Keratinocyte (primary cell): Measurements from ENCODE around the gene ADGRG4. TPM values are rescaled to one million over a fixed set of nuclear protein-coding genes. Genes with fewer than 3 reads are reported as not detected.

Experiments
- DNase-seq: peaks from one replicate; pipeline ENCODE4 v3.0.0-alpha.2; 2011; ENCODE audit warnings: low read depth, missing footprints, low spot score
- FAIRE-seq: peaks from 2 replicates; lab custom pipeline; 2011; peaks lifted over from hg19 to GRCh38; lab: Jason Lieb, UNC
- H2AFZ ChIP-seq: 2 replicates; pipeline ENCODE4 v1.6.0; 2012; ENCODE audit warnings: low read length, control low read depth, inconsistent platforms; ENCODE audit not compliant: control insufficient read depth
- H3K27ac ChIP-seq: 2 replicates; pipeline ENCODE4 v1.5.1; 2011; ENCODE audit warnings: low read length; ENCODE audit not compliant: control insufficient read depth, insufficient read depth
- H3K27me3 ChIP-seq: 3 replicates; pipeline ENCODE4 v1.6.0; 2011; ENCODE audit warnings: low read length; ENCODE audit not compliant: control insufficient read depth, insufficient read depth; ENCODE audit errors: extremely low read depth
- H3K36me3 ChIP-seq, 2 experiments: 2 replicates in 1 of 2; 3 replicates in 1 of 2; pipeline ENCODE4 v1.5.1; 2011; ENCODE audit warnings: low read length in 2 of 2, mild to moderate bottlenecking in 1 of 2; ENCODE audit not compliant: control insufficient read depth in 2 of 2, insufficient read depth in 2 of 2; ENCODE audit errors: extremely low read depth in 1 of 2
- H3K4me1 ChIP-seq: 3 replicates; pipeline ENCODE4 v1.5.1; 2011; ENCODE audit warnings: low read length; ENCODE audit not compliant: control insufficient read depth, insufficient read depth; ENCODE audit errors: extremely low read depth
- H3K4me2 ChIP-seq: 3 replicates; pipeline ENCODE4 v1.6.0; 2011; ENCODE audit warnings: low read depth, low read length; ENCODE audit not compliant: control insufficient read depth, insufficient read depth; ENCODE audit errors: extremely low read depth
- H3K4me3 ChIP-seq, 3 experiments: fragments of 200-600 bp in 1 of 3; sonication (generic) in 1 of 3; 2 replicates in 2 of 3; 3 replicates in 1 of 3; pipeline ENCODE4 v1.5.1; 2011 to 2016; ENCODE audit warnings: low read length in 3 of 3, mild to moderate bottlenecking in 3 of 3, control low read depth in 2 of 3, inconsistent platforms in 1 of 3, low read depth in 1 of 3, mixed read lengths in 1 of 3, mixed run types in 1 of 3, moderate library complexity in 1 of 3; ENCODE audit not compliant: control insufficient read depth in 2 of 3, insufficient read depth in 2 of 3; ENCODE audit errors: extremely low read depth in 1 of 3
- H3K79me2 ChIP-seq: 2 replicates; pipeline ENCODE4 v1.6.0; 2012; ENCODE audit warnings: low read length; ENCODE audit not compliant: control insufficient read depth, insufficient read depth
- H3K9ac ChIP-seq: 3 replicates; pipeline ENCODE4 v1.6.0; 2011; ENCODE audit warnings: low read length; ENCODE audit not compliant: control insufficient read depth, insufficient read depth; ENCODE audit errors: extremely low read depth
- H3K9me1 ChIP-seq: 3 replicates; pipeline ENCODE4 v1.6.0; 2011; ENCODE audit warnings: low read length; ENCODE audit not compliant: control insufficient read depth, insufficient read depth; ENCODE audit errors: extremely low read depth
- H3K9me3 ChIP-seq: 2 replicates; pipeline ENCODE4 v1.5.1; 2012; ENCODE audit warnings: low read depth, low read length; ENCODE audit not compliant: control insufficient read depth
- H4K20me1 ChIP-seq: 3 replicates; pipeline ENCODE4 v1.6.0; 2011; ENCODE audit warnings: low read length; ENCODE audit not compliant: control insufficient read depth, insufficient read depth; ENCODE audit errors: extremely low read depth
- EZH2 ChIP-seq: IDR thresholded peaks from one replicate; pipeline ENCODE4 v1.6.1; 2012; ENCODE audit warnings: inconsistent platforms, mild to moderate bottlenecking, low read length, moderate library complexity
- dilution Hi-C: fragments of 300-500 bp; cut with MboI; formaldehyde crosslinking; loops from one replicate; pipeline ENCODE4 v1.7.0; 2020; ENCODE audit warnings: low sequenced_read_pairs; ENCODE audit not compliant: extremely low pct_ligation_motif_present
- polyA plus RNA-seq, 5 experiments: library from polyadenylated mRNA; depleted of rRNA in 3 of 5; stranded (reverse) in 3 of 5; stranded (forward) in 1 of 5; unstranded in 1 of 5; fragments of >200 nt; gene quantifications; 1 replicate in 1 of 5; 2 replicates in 3 of 5; 3 replicates in 1 of 5; pipeline versions ENCODE4 v1.2.1 to v1.2.3, GENCODE V29; 2011 to 2012; ENCODE audit warnings: missing spikeins in 2 of 5, low read depth in 1 of 5, low replicate concordance in 1 of 5
- TF ChIP-seq, protein P1 (sequence below), 3 experiments: IDR thresholded peaks in 1 of 3; conservative IDR thresholded peaks in 1 of 3; optimal IDR thresholded peaks in 1 of 3; 2 replicates in 2 of 3; 3 replicates in 1 of 3; pipeline versions ENCODE3 to v1.5.1; 2011; ENCODE audit warnings: low read length in 3 of 3, mild to moderate bottlenecking in 3 of 3, moderate library complexity in 2 of 3, control low read depth in 1 of 3, inconsistent platforms in 1 of 3; ENCODE audit not compliant: insufficient read depth in 2 of 3; ENCODE audit errors: extremely low read depth in 1 of 3

The ADGRG4 gene
- polyA plus RNA-seq, 1 donor (not counting 4 experiments of a cell fraction or from before 2014, with no cell fraction given) = not detected

DNA sequence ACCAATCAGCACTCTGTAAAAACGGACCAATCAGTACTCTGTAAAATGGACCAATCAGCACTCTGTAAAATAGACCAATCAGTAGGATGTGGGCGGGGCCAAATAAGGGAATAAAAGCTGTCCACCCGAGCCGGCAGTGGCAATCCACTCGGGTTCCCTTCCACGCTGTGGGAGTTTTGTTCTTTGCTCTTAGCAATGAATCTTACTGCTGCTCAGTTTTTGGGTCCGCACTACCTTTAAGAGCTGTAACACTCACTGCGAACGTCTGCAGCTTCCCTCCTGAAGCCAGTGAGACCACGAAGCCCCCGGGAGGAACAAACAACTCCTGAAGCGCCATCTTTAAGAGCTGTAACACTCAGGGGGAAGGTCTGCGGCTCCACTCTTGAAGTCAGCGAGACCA is 120.6 kb downstream of the ADGRG4 start:
- Histone ChIP-seq H3K79me2 (no peaks in the 10 kb centered on the region), H2AFZ (no peak overlapping the region), H4K20me1 (no peaks in the 10 kb centered on the region), H3K4me2 (no peak overlapping the region), H3K4me3 (no peak overlapping the region), H3K36me3 (no peaks in the 10 kb centered on the region), H3K9me1 (no peaks in the 10 kb centered on the region), H3K9ac (no peak overlapping the region), H3K27me3 (no peaks in the 10 kb centered on the region), H3K27ac (no peak overlapping the region), H3K9me3 (no peaks in the 10 kb centered on the region), H3K4me1 (no peaks in the 10 kb centered on the region)
- dilution Hi-C loops = no loop called here
- FAIRE-seq (no peak), DNase-seq (no peak)
- TF ChIP-seq EZH2 = no peak
- TF ChIP-seq, protein P1, sequence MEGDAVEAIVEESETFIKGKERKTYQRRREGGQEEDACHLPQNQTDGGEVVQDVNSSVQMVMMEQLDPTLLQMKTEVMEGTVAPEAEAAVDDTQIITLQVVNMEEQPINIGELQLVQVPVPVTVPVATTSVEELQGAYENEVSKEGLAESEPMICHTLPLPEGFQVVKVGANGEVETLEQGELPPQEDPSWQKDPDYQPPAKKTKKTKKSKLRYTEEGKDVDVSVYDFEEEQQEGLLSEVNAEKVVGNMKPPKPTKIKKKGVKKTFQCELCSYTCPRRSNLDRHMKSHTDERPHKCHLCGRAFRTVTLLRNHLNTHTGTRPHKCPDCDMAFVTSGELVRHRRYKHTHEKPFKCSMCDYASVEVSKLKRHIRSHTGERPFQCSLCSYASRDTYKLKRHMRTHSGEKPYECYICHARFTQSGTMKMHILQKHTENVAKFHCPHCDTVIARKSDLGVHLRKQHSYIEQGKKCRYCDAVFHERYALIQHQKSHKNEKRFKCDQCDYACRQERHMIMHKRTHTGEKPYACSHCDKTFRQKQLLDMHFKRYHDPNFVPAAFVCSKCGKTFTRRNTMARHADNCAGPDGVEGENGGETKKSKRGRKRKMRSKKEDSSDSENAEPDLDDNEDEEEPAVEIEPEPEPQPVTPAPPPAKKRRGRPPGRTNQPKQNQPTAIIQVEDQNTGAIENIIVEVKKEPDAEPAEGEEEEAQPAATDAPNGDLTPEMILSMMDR (optimal IDR thresholded peaks at IDR 0.05 in 1 of 3, IDR thresholded peaks at IDR 0.05 in 1 of 3, conservative IDR thresholded peaks at IDR 0.05 in 1 of 3; ENCODE audit: extremely low read depth in 1 of 3, insufficient read depth in 2 of 3, low read length in 3 of 3) = no peak

DNA sequence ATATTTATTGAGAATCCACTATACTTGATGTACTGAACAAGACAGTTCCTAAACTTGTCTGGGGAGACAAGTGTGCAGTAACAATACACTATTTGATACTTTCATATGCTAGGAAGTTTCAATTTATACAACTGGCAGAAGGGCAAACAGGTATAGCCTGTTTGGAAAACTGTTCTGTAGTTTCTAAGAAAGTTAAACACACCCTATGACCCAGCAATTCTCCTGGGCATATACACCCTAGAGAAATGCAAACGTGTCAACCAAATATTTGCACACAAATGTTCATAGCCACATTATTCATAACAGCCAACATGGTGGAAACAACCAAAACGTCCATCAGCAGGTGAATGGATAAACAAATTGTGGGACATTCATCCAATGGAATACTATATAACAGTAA is 123.0 kb downstream of the ADGRG4 start:
- H3K9me3 ChIP-seq = no peaks in the 10 kb centered on the region
- no peaks in the 10 kb centered on the region for H3K27me3 ChIP-seq
- H3K79me2 ChIP-seq = no peaks in the 10 kb centered on the region
- dilution Hi-C loops = no loop called here
- no peak for FAIRE-seq
- no peaks in the 10 kb centered on the region for H4K20me1 ChIP-seq
- H3K9me1 ChIP-seq = no peaks in the 10 kb centered on the region
- H3K4me1 ChIP-seq = no peaks in the 10 kb centered on the region
- H3K27ac ChIP-seq = no peak overlapping the region
- DNase-seq = no peak
- H3K36me3 ChIP-seq = no peaks in the 10 kb centered on the region
- no peak overlapping the region for H2AFZ ChIP-seq
- no peak for TF ChIP-seq EZH2
- no peak overlapping the region for H3K4me3 ChIP-seq
- no peak overlapping the region for H3K4me2 ChIP-seq
- no peak overlapping the region for H3K9ac ChIP-seq

DNA sequence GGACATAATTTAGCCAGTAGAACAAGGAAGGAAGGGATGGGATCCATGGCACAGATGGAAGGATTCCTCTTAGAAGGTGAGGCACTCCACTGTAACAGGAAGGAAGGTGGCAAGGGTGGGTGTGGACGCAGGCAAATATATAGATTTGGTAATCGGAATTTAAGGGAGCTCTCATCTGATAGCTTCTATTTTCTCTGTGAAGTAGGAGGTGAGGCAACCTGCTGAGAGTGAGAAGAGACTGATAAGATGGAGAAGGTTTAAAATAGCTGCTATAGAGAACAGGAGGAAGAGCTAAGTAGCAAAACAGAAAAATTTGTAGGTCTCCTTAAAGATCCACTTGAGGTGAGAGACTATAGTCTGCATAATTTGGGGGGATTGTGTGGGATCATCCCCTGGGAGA is 125.2 kb downstream of the ADGRG4 start:
- no peak overlapping the region for H3K9ac ChIP-seq
- DNase-seq = no peak
- no peaks in the 10 kb centered on the region for H3K27me3 ChIP-seq
- H2AFZ ChIP-seq = no peak overlapping the region
- no peak overlapping the region for H3K4me2 ChIP-seq
- no peaks in the 10 kb centered on the region for H3K9me1 ChIP-seq
- TF ChIP-seq EZH2 = no peak
- TF ChIP-seq, protein P1 (optimal IDR thresholded peaks at IDR 0.05 in 1 of 3, IDR thresholded peaks at IDR 0.05 in 1 of 3, conservative IDR thresholded peaks at IDR 0.05 in 1 of 3; ENCODE audit: extremely low read depth in 1 of 3, insufficient read depth in 2 of 3, low read length in 3 of 3) = no peak
- no peak for FAIRE-seq
- dilution Hi-C loops = no loop called here
- H4K20me1 ChIP-seq = no peaks in the 10 kb centered on the region
- H3K4me3 ChIP-seq = no peak overlapping the region
- no peaks in the 10 kb centered on the region for H3K4me1 ChIP-seq
- H3K9me3 ChIP-seq = no peaks in the 10 kb centered on the region
- H3K27ac ChIP-seq = no peak overlapping the region
- no peaks in the 10 kb centered on the region for H3K79me2 ChIP-seq
- no peaks in the 10 kb centered on the region for H3K36me3 ChIP-seq
